ENCODE results near the gene APOA4. TPM values are rescaled to one million over a fixed set of nuclear protein-coding genes. Genes with fewer than 3 reads are reported as not detected.

Gene APOA4
- total RNA-seq, 6 experiments from 2014 or later = not detected

DNA sequence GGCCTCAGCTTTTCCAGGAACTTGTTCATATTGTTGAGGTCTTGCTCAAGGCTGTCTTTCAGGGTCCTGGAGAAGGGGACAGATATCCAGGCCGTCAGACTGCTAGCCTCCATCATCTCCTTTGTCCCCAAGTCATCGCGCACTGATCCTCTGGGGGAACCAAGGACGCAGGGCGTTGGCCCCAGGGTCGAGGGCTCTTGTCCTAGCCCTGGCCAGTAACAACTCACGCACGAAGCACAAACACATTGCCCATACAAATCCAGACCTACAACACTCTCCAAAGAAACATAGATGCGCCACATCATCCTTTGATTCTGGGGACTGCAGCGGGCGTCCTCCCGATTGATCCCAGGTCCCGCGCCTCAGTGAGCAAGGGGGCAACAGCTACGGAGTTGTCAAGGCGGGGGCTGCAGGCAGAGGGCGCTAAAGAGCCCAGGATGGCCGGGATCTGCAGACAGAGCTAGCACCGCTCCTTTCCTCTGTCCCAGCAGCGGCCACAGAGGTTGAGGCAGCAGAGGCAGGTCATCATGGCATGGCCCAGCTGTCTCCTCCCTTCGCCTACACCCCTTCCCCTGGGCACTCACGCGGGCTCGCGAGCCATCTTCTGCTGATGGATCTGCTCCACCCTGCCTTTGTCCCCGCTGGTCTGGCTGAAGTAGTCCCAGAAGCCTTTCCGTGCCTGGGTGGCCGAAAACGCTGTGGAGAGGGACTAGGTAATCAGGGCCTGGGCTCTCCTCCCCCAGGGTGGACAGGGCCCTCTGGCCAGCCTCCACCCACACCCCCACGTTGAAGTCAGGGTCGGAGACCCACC lies 31.9 kb downstream of the APOA4 start:
- Mint-ChIP-seq H3K36me3 (ENCODE audit: low read depth) (peaks cover 7% of the 10 kb centered on the region), H3K27ac (no peak overlapping the region), H3K9me3 (no peaks in the 10 kb centered on the region), H3K4me1 (ENCODE audit: low read depth) (peaks cover 46% of the 10 kb centered on the region), H3K27me3 (ENCODE audit: insufficient read depth) (peaks cover 1% of the 10 kb centered on the region; the same call in 1 of the 2 replicates), H3K4me3 (no peak overlapping the region; the same call in 1 of the 2 replicates)
- peak; percentile 54 for DNase-seq
- TF ChIP-seq CTCF (IDR thresholded peaks at IDR 0.05) = peak; percentile 95

DNA sequence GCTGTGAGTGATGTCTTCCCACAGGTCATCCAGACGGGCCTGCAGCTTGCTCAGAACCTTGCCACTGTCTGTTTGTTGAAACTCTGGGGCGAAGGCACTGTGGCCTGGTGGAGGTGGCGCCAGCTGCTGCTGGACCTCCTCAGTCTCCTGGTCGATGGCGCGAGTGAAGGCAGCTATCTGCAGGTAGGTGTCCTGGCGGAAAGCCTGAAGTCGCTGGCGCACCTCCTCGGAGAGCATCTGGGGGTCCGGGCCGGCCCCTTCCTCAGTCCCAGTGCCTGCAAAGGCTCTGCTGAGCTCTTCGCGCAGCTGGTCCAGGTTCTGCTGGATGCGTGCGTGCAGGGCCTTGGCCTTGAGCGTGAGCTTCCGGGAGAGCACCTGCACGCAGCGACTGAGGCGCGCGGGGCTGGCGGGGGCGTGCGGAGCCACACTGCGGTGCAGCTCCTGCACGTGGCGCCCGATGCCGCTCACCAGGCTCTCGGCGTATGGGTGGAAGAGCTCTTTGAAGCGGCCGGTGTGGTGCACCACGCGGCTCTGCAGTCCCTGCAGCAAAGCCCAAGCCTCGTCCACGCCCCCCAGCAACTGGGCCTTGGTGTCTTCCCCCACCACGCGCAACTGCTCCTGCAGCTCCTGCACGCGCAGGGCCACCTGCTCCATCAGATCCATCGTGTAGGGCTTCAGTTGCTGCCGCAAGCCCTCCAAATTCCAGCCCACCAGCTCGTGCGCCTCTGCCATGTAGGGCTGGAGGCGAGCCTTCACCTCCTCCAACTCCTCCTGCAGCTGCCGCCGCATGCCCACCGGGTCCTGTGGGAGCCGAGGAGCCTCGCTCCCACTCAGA lies 32.7 kb downstream of the APOA4 start:
- TF ChIP-seq CTCF (IDR thresholded peaks at IDR 0.05) = no peak
- no peak for DNase-seq
- Mint-ChIP-seq H3K4me3 (no peak overlapping the region), H3K4me1 (ENCODE audit: low read depth) (peaks cover 47% of the 10 kb centered on the region), H3K36me3 (ENCODE audit: low read depth) (peaks cover 10% of the 10 kb centered on the region), H3K9me3 (no peaks in the 10 kb centered on the region), H3K27ac (no peak overlapping the region), H3K27me3 (ENCODE audit: insufficient read depth) (peaks cover 1% of the 10 kb centered on the region; the same call in 1 of the 2 replicates)

DNA sequence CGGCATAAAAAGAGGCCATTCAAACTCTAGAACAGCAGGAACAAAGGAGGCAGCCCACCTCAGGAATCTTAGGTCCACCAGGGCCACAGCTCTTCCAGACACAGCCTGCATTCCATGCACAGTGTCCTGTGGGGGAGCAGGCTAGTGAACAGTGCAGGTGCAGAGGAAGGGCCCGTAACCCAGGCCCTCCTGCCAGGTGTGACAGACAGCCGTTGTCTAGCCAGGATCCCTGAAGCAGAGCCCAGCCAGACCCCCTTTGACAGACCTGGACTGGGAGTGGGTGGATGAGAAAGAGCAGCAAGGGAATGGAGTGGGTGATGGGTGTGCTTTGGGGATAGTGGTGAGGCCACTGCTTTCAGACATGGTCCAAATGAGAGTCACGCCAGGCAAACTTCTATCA lies 34.1 kb downstream of the APOA4 start:
- Mint-ChIP-seq H3K36me3 (ENCODE audit: low read depth) (peaks cover 20% of the 10 kb centered on the region), H3K4me3 (no peak overlapping the region; the same call in 1 of the 2 replicates), H3K9me3 (no peaks in the 10 kb centered on the region), H3K4me1 (ENCODE audit: low read depth) (peaks cover 53% of the 10 kb centered on the region), H3K27me3 (ENCODE audit: insufficient read depth) (peaks cover 1% of the 10 kb centered on the region; the same call in 1 of the 2 replicates), H3K27ac (no peak overlapping the region)
- TF ChIP-seq CTCF (IDR thresholded peaks at IDR 0.05) = no peak
- no peak for DNase-seq

DNA sequence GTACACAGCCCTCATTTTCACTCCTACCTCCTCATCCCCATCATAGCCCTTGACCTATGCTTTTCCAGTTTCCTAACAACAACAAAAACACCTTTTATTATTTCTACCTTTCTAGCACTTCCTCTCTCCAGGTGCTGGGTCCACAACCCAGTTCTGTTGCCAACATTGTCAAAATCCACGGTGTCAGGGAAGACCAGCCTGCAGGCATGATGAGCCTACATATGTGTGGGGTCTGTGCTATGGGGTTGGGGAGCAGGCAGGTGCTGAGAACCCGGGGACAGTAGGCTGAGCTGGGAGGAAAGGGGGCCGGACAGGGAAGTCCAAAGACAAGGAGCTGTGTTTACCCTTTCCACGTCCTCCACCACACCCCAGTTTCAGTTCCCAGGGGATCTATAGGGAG lies 34.6 kb downstream of the APOA4 start:
- peaks cover 21% of the 10 kb centered on the region for H3K36me3 Mint-ChIP-seq (ENCODE audit: low read depth)
- H3K27me3 Mint-ChIP-seq (ENCODE audit: insufficient read depth) = peaks cover 1% of the 10 kb centered on the region; the same call in 1 of the 2 replicates
- TF ChIP-seq CTCF (IDR thresholded peaks at IDR 0.05) = no peak
- peak overlapping the region; percentile 98 for H3K27ac Mint-ChIP-seq
- DNase-seq = no peak
- H3K4me3 Mint-ChIP-seq = peak overlapping the region; percentile 91
- H3K9me3 Mint-ChIP-seq = no peaks in the 10 kb centered on the region
- peaks cover 53% of the 10 kb centered on the region for H3K4me1 Mint-ChIP-seq (ENCODE audit: low read depth)

DNA sequence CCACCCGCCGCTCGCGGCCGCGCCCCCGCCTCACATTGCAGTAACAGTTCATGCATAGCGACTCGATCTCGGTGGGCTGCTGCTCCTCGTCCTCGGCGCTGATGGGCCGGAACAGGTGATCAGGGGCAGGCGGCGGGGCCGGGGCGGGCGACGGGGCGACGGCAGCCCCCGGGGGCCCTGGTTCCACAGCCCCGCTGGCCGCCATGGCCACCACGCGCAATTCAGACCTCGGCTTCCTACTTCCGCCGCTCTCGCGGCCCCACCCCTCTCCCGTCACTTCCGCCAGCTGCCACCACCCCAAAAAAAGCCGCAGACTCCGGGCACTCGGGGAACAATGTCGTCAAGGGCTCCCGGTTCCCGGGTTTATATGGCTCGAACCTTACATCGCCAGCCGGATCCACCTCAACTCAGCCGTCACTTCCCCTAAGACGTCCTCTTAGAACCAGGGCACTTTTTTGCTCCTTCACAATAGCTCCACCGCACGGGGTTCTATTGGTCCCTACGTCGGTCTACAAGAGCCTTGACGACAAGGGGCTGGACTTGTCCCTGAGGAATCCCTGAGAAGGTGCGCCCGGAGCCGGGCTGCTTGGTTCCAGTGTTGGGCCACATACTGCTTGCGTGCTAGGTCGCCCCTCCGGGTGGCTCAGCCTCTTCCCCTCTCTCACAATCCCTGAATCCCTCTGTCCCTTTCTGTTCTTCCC lies 35.2 kb downstream of the APOA4 start, which contains the start of gene ZPR1:
Gene ZPR1 (minus strand): TSS at position 238 of the 701 bp plus-strand sequence. CDS start 33 bp downstream, at position 205.
- peak; percentile 59 for DNase-seq
- no peaks in the 10 kb centered on the region for H3K9me3 Mint-ChIP-seq
- peaks cover 53% of the 10 kb centered on the region for H3K4me1 Mint-ChIP-seq (ENCODE audit: low read depth)
- peak within 1 kb of the TSS; percentile 91 for H3K4me3 Mint-ChIP-seq
- H3K27ac Mint-ChIP-seq = peak within 1 kb of the TSS; percentile 98
- peaks cover 27% of the 10 kb centered on the region for H3K36me3 Mint-ChIP-seq (ENCODE audit: low read depth)
- TF ChIP-seq CTCF (IDR thresholded peaks at IDR 0.05) = peak; percentile 21; the same call in 1 of the 2 replicates
- peaks cover 1% of the 10 kb centered on the region; the same call in 1 of the 2 replicates for H3K27me3 Mint-ChIP-seq (ENCODE audit: insufficient read depth)
